Heart right ventricle (tissue), 16 donors: ENCODE measurements around the gene NALF2. TPM values are rescaled to one million over a fixed set of nuclear protein-coding genes. Genes with fewer than 3 reads are reported as not detected.

ENCODE experiments used
- ATAC-seq, 8 donors: fragments of 200-7000 bp; cut with Tn5 transposase; one replicate each; pipeline ENCODE4 v1.9.1; 2020; ENCODE audit warnings: mild to moderate bottlenecking in 8 of 8, moderate library complexity in 8 of 8, moderate number of reproducible peaks in 1 of 8
- DNase-seq, 2 donors: peaks; one replicate each; pipeline ENCODE4 v3.0.0-alpha.2; 2020
- H3K27ac ChIP-seq, 10 donors: fragments of 200-600 bp; sonication (generic) in 2 of 10; one replicate each; pipeline versions ENCODE4 v1.5.0 to v1.8.0; 2020 to 2022; ENCODE audit warnings: mild to moderate bottlenecking in 3 of 10
- H3K27me3 ChIP-seq, 7 donors: fragments of 200-600 bp; one replicate each; pipeline ENCODE4 v1.8.0; 2021 to 2022; ENCODE audit warnings: mild to moderate bottlenecking in 2 of 7
- H3K36me3 ChIP-seq, 9 donors: fragments of 200-600 bp; sonication (generic) in 1 of 9; one replicate each; pipeline versions ENCODE4 v1.5.0 to v1.8.0; 2020 to 2022; ENCODE audit warnings: mild to moderate bottlenecking in 2 of 9
- H3K4me1 ChIP-seq, 9 donors: fragments of 200-600 bp; sonication (generic) in 1 of 9; one replicate each; pipeline versions ENCODE4 v1.5.0 to v1.8.0; 2020 to 2022; ENCODE audit warnings: mild to moderate bottlenecking in 4 of 9
- H3K4me3 ChIP-seq, 10 donors: fragments of 200-600 bp; sonication (generic) in 2 of 10; one replicate each; pipeline versions ENCODE4 v1.5.0 to v1.8.0; 2020 to 2022; ENCODE audit warnings: mild to moderate bottlenecking in 7 of 10, moderate library complexity in 2 of 10
- H3K9me3 ChIP-seq, 11 donors: fragments of 200-600 bp in 10 of 11; sonication (generic) in 2 of 11; one replicate each; pipeline versions ENCODE4 v1.5.0 to v1.8.0; 2013 to 2022; ENCODE audit warnings: mild to moderate bottlenecking in 2 of 11, control low read depth in 1 of 11, moderate library complexity in 1 of 11
- WGBS, 2 donors: extraction: QIAGEN DNeasy Blood & Tissue Kit; methylation state at CpG; one replicate each; pipeline ENCODE4 v1.1.7; 2013; ENCODE audit warnings: inconsistent platforms in 1 of 2; 5-methylcytosine and 5-hydroxymethylcytosine counted together
- intact Hi-C, 10 donors: fragments of 100-400 bp; cut with DNase I; formaldehyde crosslinking; loops; one replicate each; pipeline versions ENCODE4 v1.11.1 to v1.14.2; 2022
- polyA plus RNA-seq, 2 donors: library from polyadenylated mRNA; stranded (reverse); fragments of 200-250 nt; gene quantifications; one replicate each; pipeline ENCODE4 v1.2.3, GENCODE V29; 2013
- total RNA-seq, 10 donors: library from RNA; stranded (reverse); fragmentation: NEBNext Ultra II Directional in 3 of 10; extraction: Animal tissue kit (Norgen Biotek cat#: 25700) in 3 of 10; gene quantifications; one replicate each; pipeline versions ENCODE4 v1.2.1 to v1.2.4, GENCODE V29; 2021 to 2023
- TF ChIP-seq, protein P1 (sequence below), 9 donors: fragments of 200-600 bp; sonication (generic) in 2 of 9; IDR thresholded peaks; one replicate each; pipeline versions ENCODE4 v1.5.0 to v1.8.0; 2021 to 2022; ENCODE audit warnings: antibody characterized with exemption in 9 of 9, mild to moderate bottlenecking in 5 of 9, moderate library complexity in 1 of 9
- donor health status: Arrhythmogenic right ventricular cardiomyopathy.
- donor health status: ischemic (EF 13 %, LVEDD 7.1; RV severe dilation, severe dysfunction).
- donor health status: healthy with polysubstance abuse.
- donor health status: DM: no; HTN: yes; CAD: no.
- donor health status: DM: no; HTN: no; CAD: no.
- donor health status: ischemic (EF 25% LVEDD 6.9; RV normal size, moderate dysfunction).
- donor health status: ischemic (EF 25% LVEDD 5.7; RV mildly dilated, moderate dysfunction).
- donor health status: healthy.
- donor health status: DM: yes; HTN: yes; CAD: no.
- donor health status: Ischemic cardiomyopathy.
- donor health status: ischemic (EF 35%, LVEDD 5.7; RV mildly dilated, moderate dysfunction).
- donor health status: nonischemic (EF 11% LVEDD 7.7; RV severe dilation, severe dysfunction).
- donor health status: DM: yes; HTN: yes; CAD: no.
- donor health status: PGD.
- donor health status: ischemic (EF 29% LVEDD 5.4; RV normal size, mild dysfunction).
- donor health status: nonischemic (EF 23%, LVEDD 6.1; RV moderate dilation, normal function).

Gene NALF2
- total and polyA plus RNA-seq, 12 donors: 0.39 to 37.6 (median 11.7) TPM

GRCh38 chrX:69501429-69501828, 2.7 kb upstream of the NALF2 start:
- Histone ChIP-seq H3K4me3 (no peak overlapping the region), H3K4me1 (peaks cover 0 to 4% (median 0%) of the 10 kb centered on the region in 9 donors), H3K27ac (no peak overlapping the region), H3K9me3 (no peaks in the 10 kb centered on the region), H3K36me3 (no peaks in the 10 kb centered on the region), H3K27me3 (peaks cover 0 to 59% (median 0%) of the 10 kb centered on the region in 7 donors)
- ATAC-seq: peak in 3 of 8 donors; percentile 22 to 51 (median 40)
- intact Hi-C loops: no loop called here
- TF ChIP-seq, protein P1, sequence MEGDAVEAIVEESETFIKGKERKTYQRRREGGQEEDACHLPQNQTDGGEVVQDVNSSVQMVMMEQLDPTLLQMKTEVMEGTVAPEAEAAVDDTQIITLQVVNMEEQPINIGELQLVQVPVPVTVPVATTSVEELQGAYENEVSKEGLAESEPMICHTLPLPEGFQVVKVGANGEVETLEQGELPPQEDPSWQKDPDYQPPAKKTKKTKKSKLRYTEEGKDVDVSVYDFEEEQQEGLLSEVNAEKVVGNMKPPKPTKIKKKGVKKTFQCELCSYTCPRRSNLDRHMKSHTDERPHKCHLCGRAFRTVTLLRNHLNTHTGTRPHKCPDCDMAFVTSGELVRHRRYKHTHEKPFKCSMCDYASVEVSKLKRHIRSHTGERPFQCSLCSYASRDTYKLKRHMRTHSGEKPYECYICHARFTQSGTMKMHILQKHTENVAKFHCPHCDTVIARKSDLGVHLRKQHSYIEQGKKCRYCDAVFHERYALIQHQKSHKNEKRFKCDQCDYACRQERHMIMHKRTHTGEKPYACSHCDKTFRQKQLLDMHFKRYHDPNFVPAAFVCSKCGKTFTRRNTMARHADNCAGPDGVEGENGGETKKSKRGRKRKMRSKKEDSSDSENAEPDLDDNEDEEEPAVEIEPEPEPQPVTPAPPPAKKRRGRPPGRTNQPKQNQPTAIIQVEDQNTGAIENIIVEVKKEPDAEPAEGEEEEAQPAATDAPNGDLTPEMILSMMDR (IDR thresholded peaks at IDR 0.05): no peak
- 35 to 37% methylated on average over 3 of the region's 3 CpGs for WGBS, 2 donors
- peak in 1 of 2 donors; percentile 29 for DNase-seq

- TF ChIP-seq, protein P1 (IDR thresholded peaks at IDR 0.05): peak in 5 of 9 donors; percentile 32 to 47 (median 42)
- intact Hi-C loops: no loop called here
Measured at GRCh38 chrX:69503228-69503781, 821 bp upstream of the NALF2 start.

GRCh38 chrX:69504626-69505612, 793 bp downstream of the NALF2 start:
- intact Hi-C loops: no loop called here
- Histone ChIP-seq H3K4me3 (peak overlapping the region in 9 of 10 donors; percentile 38 to 59 (median 53)), H3K27me3 (peaks cover 0 to 49% (median 0%) of the 10 kb centered on the region in 7 donors), H3K36me3 (no peaks in the 10 kb centered on the region), H3K9me3 (no peaks in the 10 kb centered on the region), H3K4me1 (peaks cover 0 to 4% (median 0%) of the 10 kb centered on the region in 9 donors), H3K27ac (peak overlapping the region in 8 of 10 donors; percentile 35 to 69 (median 56))
- TF ChIP-seq, protein P1 (IDR thresholded peaks at IDR 0.05): no peak
- 1% methylated on average over 45 to 144 of the region's 146 CpGs for WGBS, 2 donors
- peak in 1 of 8 donors; percentile 10 for ATAC-seq
- no peak for DNase-seq

More at GRCh38 chrX:69503228-69503781, 821 bp upstream of the NALF2 start:
- Histone ChIP-seq H3K27me3 (peaks cover 0 to 56% (median 0%) of the 10 kb centered on the region in 7 donors), H3K27ac (peak overlapping the region in 3 of 10 donors; percentile 57 to 69 (median 62)), H3K9me3 (no peaks in the 10 kb centered on the region), H3K4me3 (peak overlapping the region in 5 of 10 donors; percentile 50 to 59 (median 56)), H3K4me1 (peaks cover 0 to 4% (median 0%) of the 10 kb centered on the region in 9 donors), H3K36me3 (no peaks in the 10 kb centered on the region)
- WGBS, 2 donors: 22 to 24% methylated on average over 16 of the region's 16 CpGs
- ATAC-seq (peak in 7 of 8 donors; percentile 32 to 73 (median 55)), DNase-seq (no peak)
